ENCODE data around the gene OST4.
A peak's percentile ranks its signal among the peaks of the same experiment; 100 is the strongest.
"Not testable (repeated sequence)": the region's sequence is repeated elsewhere in the genome, so short reads cannot be mapped to it uniquely, and the experiment has no call there.

Gene OST4

GRCh38 chr2:27071277-27071989 is at the start of gene OST4:
Gene OST4 (minus strand): TSS chr2:27071654.
- peak; percentile 93 for DNase-seq (ENCODE audit: low spot score)

GRCh38 chr2:27119330-27119670 is 47.8 kb upstream of the OST4 start:
- DNase-seq (ENCODE audit: low spot score), result not testable (repeated sequence)

- no peak for DNase-seq (ENCODE audit: low spot score)
These were observed 47.3 kb upstream of the OST4 start, which contains the start of gene CGREF1 for GRCh38 chr2:27118525-27119329. Gene CGREF1 (minus strand): TSS chr2:27119128. CDS start chr2:27104366, 14,762 bp downstream.

GRCh38 chr2:27117995-27118524 is 46.6 kb upstream of the OST4 start:
- no peak for DNase-seq (ENCODE audit: low spot score)

- DNase-seq (ENCODE audit: low spot score), result no peak
These were observed 44.1 kb upstream of the OST4 start for GRCh38 chr2:27115519-27115918.

GRCh38 chr2:27111392-27112078 is 40.1 kb upstream of the OST4 start:
- DNase-seq (ENCODE audit: low spot score), result not testable (repeated sequence)

- DNase-seq (ENCODE audit: low spot score), result not testable (repeated sequence)
These were observed 39.3 kb upstream of the OST4 start for GRCh38 chr2:27110603-27111352.

GRCh38 chr2:27109083-27109482 is 37.6 kb upstream of the OST4 start:
- no peak for DNase-seq (ENCODE audit: low spot score)

- DNase-seq (ENCODE audit: low spot score), result no peak
These were observed 36.8 kb upstream of the OST4 start for GRCh38 chr2:27108221-27108620.

GRCh38 chr2:27105981-27106380 is 34.5 kb upstream of the OST4 start:
- DNase-seq (ENCODE audit: low spot score), result no peak

GRCh38 chr2:27102329-27102728 is 30.9 kb upstream of the OST4 start:
- DNase-seq (ENCODE audit: low spot score), result no peak

- no peak for DNase-seq (ENCODE audit: low spot score)
These were observed 28.6 kb upstream of the OST4 start for GRCh38 chr2:27100036-27100435.

GRCh38 chr2:27099334-27099955 is 28.0 kb upstream of the OST4 start:
- no peak for DNase-seq (ENCODE audit: low spot score)

- DNase-seq (ENCODE audit: low spot score), result no peak
These were observed 25.9 kb upstream of the OST4 start for GRCh38 chr2:27097341-27097740.

- DNase-seq (ENCODE audit: low spot score), result no peak
These were observed 25.4 kb upstream of the OST4 start for GRCh38 chr2:27096748-27097297.

- DNase-seq (ENCODE audit: low spot score), result peak; percentile 87
These were observed 24.5 kb upstream of the OST4 start for GRCh38 chr2:27095745-27096651.

- no peak for DNase-seq (ENCODE audit: low spot score)
These were observed 23.9 kb upstream of the OST4 start for GRCh38 chr2:27095427-27095744.

- no peak for DNase-seq (ENCODE audit: low spot score)
These were observed 23.0 kb upstream of the OST4 start for GRCh38 chr2:27094353-27094984.

Measured in HuH-7 (cell line).